ENCODE measurements around the gene TCAP. TPM values are rescaled to one million over a fixed set of nuclear protein-coding genes. Genes with fewer than 3 reads are reported as not detected.

TCAP gene
- total RNA-seq, 1 donor from 2014 or later = not detected

DNA sequence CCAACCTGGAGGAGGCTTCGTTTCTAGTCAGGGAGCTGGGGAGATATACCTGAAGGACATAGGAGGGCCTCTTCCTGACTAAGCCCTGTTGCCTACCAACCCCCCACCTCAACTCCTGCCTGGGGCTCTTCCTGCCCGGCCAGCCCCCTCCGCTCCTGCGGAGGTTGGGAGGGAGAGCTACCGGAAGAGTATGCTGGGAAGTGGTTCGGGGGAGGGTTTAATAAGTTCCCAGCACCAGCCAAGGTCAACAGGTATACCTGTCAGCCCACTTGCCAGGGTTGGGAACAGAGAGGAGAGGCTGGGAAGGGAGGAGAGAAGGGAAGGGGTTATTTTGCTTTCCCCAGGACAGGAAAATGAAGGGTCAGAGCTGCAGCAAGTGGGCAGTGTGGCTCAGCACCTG is 33.7 kb upstream of the TCAP start:
- H3K4me3 ChIP-seq (ENCODE audit: low read depth, low read length) = no peak overlapping the region
- TF ChIP-seq, protein P1, sequence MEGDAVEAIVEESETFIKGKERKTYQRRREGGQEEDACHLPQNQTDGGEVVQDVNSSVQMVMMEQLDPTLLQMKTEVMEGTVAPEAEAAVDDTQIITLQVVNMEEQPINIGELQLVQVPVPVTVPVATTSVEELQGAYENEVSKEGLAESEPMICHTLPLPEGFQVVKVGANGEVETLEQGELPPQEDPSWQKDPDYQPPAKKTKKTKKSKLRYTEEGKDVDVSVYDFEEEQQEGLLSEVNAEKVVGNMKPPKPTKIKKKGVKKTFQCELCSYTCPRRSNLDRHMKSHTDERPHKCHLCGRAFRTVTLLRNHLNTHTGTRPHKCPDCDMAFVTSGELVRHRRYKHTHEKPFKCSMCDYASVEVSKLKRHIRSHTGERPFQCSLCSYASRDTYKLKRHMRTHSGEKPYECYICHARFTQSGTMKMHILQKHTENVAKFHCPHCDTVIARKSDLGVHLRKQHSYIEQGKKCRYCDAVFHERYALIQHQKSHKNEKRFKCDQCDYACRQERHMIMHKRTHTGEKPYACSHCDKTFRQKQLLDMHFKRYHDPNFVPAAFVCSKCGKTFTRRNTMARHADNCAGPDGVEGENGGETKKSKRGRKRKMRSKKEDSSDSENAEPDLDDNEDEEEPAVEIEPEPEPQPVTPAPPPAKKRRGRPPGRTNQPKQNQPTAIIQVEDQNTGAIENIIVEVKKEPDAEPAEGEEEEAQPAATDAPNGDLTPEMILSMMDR (conservative IDR thresholded peaks at IDR 0.05; ENCODE audit: low read depth, low read length) = no peak
- DNase-seq (ENCODE audit: low read depth) = no peak

- no peak for DNase-seq (ENCODE audit: low read depth)
- no peak overlapping the region for H3K4me3 ChIP-seq (ENCODE audit: low read depth, low read length)
- TF ChIP-seq, protein P1 (conservative IDR thresholded peaks at IDR 0.05; ENCODE audit: low read depth, low read length) = no peak
Observed at GRCh38 chr17:39632153-39632941, 32.8 kb upstream of the TCAP start.

DNA sequence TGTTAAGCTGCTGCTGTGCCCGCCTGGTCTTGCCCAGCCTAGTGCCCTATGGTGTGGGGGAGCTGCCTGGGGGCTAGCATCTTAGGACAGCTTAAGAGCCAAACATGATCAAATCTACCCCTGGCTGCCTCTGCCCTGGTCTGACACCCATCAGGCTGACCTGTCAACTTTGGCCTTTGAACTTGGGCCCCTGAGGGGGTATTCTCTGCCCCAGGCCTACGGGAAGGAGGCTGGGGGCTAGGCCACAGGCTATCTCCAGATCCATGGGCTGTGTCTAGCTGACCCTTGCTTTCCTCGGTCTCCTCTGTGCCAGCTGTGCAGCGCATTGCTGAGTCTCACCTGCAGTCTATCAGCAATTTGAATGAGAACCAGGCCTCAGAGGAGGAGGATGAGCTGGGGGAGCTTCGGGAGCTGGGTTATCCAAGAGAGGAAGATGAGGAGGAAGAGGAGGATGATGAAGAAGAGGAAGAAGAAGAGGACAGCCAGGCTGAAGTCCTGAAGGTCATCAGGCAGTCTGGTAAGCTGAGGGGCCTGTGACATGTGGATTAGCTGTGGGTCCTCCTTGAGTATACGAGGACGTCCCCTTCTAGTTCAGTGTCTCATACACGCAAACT is 31.5 kb upstream of the TCAP start:
- TF ChIP-seq, protein P1 (conservative IDR thresholded peaks at IDR 0.05; ENCODE audit: low read depth, low read length) = no peak
- no peak overlapping the region for H3K4me3 ChIP-seq (ENCODE audit: low read depth, low read length)
- no peak for DNase-seq (ENCODE audit: low read depth)

- no peak overlapping the region for H3K4me3 ChIP-seq (ENCODE audit: low read depth, low read length)
- TF ChIP-seq, protein P1 (conservative IDR thresholded peaks at IDR 0.05; ENCODE audit: low read depth, low read length) = peak; percentile 74
- DNase-seq (ENCODE audit: low read depth) = no peak
Observed at GRCh38 chr17:39634384-39634871, 30.7 kb upstream of the TCAP start.

DNA sequence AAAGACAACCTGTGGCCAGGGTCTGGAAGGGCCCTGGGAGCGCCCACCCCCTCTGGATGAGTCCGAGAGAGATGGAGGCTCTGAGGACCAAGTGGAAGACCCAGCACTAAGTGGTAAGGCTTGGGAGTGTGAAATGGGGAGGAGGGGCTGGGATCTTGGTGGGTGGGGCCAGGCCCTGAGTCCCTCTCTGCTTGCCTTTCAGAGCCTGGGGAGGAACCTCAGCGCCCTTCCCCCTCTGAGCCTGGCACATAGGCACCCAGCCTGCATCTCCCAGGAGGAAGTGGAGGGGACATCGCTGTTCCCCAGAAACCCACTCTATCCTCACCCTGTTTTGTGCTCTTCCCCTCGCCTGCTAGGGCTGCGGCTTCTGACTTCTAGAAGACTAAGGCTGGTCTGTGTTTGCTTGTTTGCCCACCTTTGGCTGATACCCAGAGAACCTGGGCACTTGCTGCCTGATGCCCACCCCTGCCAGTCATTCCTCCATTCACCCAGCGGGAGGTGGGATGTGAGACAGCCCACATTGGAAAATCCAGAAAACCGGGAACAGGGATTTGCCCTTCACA is 29.5 kb upstream of the TCAP start:
- TF ChIP-seq, protein P1 (conservative IDR thresholded peaks at IDR 0.05; ENCODE audit: low read depth, low read length) = no peak
- no peak overlapping the region for H3K4me3 ChIP-seq (ENCODE audit: low read depth, low read length)
- DNase-seq (ENCODE audit: low read depth) = no peak

DNA sequence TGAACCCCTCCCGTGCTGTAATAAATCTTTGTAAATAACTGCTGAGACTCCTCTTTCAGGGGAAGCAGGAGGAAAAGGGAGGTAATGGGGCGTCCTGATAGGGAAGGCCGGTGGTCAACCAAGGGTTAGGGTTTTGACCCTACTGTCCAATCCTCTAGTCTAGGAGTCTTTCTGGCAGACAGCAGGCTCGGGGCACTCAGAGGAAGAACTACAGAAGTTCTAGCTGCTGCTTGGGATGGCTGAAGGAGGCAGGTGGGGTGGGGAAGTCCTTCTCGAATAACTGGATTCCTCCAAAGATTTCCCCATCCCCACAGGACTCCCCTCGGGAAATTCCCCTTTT is 28.6 kb upstream of the TCAP start:
- H3K4me3 ChIP-seq (ENCODE audit: low read depth, low read length) = peak overlapping the region; percentile 98
- no peak for DNase-seq (ENCODE audit: low read depth)
- TF ChIP-seq, protein P1 (conservative IDR thresholded peaks at IDR 0.05; ENCODE audit: low read depth, low read length) = no peak
